Loucy (cell line): ENCODE data around the gene EHBP1L1.
A peak's percentile ranks its signal among the peaks of the same experiment; 100 is the strongest.
"Not testable (repeated sequence)": the region's sequence is repeated elsewhere in the genome, so short reads cannot be mapped to it uniquely, and the experiment has no call there.

Experiments used
- H2AFZ ChIP-seq: fragments of 200-600 bp; sonication (generic); 2 replicates; pipeline ENCODE4 v1.6.0; 2016; ENCODE audit warnings: antibody characterized with exemption, mild to moderate bottlenecking, low read length, moderate library complexity
- H3F3A ChIP-seq: fragments of 200-600 bp; 2 replicates; pipeline ENCODE4 v1.6.0; 2016; ENCODE audit warnings: antibody characterized with exemption, low read depth, mild to moderate bottlenecking
- H3K27me3 ChIP-seq: fragments of 200-600 bp; sonication (generic); 2 replicates; pipeline ENCODE4 v1.6.1; 2014; ENCODE audit warnings: low read length, mild to moderate bottlenecking; ENCODE audit not compliant: insufficient read depth, poor library complexity, severe bottlenecking
- H3K36me3 ChIP-seq: fragments of 200-600 bp; sonication (generic); 2 replicates; pipeline ENCODE4 v1.6.1; 2016; ENCODE audit warnings: low read length; ENCODE audit not compliant: insufficient read depth
- H3K4me1 ChIP-seq: fragments of 200-600 bp; sonication (generic); 2 replicates; pipeline ENCODE4 v1.5.1; 2014; ENCODE audit warnings: low read length, mild to moderate bottlenecking; ENCODE audit not compliant: insufficient read depth, poor library complexity, severe bottlenecking
- H3K4me2 ChIP-seq: fragments of 200-600 bp; sonication (generic); 2 replicates; pipeline ENCODE4 v1.6.0; 2014; ENCODE audit warnings: antibody characterized with exemption, low read length, low read depth, mild to moderate bottlenecking; ENCODE audit not compliant: poor library complexity, severe bottlenecking
- H3K4me3 ChIP-seq: fragments of 200-600 bp; sonication (generic); 2 replicates; pipeline ENCODE4 v1.5.1; 2014; ENCODE audit warnings: low read length, mild to moderate bottlenecking, mixed read lengths; ENCODE audit not compliant: poor library complexity, severe bottlenecking
- H3K79me2 ChIP-seq: fragments of 200-600 bp; sonication (generic); 2 replicates; pipeline ENCODE4 v1.6.1; 2014; ENCODE audit warnings: low read length; ENCODE audit not compliant: insufficient read depth
- H3K9ac ChIP-seq: fragments of 200-600 bp; sonication (generic); 2 replicates; pipeline ENCODE4 v1.6.0; 2014; ENCODE audit warnings: mild to moderate bottlenecking, low read depth, low read length, moderate library complexity; ENCODE audit not compliant: poor library complexity, severe bottlenecking
- H3K9me2 ChIP-seq: fragments of 200-600 bp; sonication (generic); replicated peaks from 2 replicates; pipeline ENCODE4 v1.6.1; 2016; ENCODE audit warnings: low read depth, low read length, mixed read lengths
- H3K9me3 ChIP-seq: fragments of 200-600 bp; sonication (generic); 2 replicates; pipeline ENCODE4 v1.6.1; 2014; ENCODE audit warnings: mild to moderate bottlenecking, antibody characterized with exemption, low read length, low read depth; ENCODE audit not compliant: insufficient read depth
- H4K20me1 ChIP-seq: fragments of 200-600 bp; sonication (generic); 2 replicates; pipeline ENCODE4 v1.6.0; 2014; ENCODE audit warnings: antibody characterized with exemption, low read length, mild to moderate bottlenecking; ENCODE audit not compliant: insufficient read depth, poor library complexity, severe bottlenecking
- CTCF ChIP-seq: fragments of 200-600 bp; sonication (generic); conservative IDR thresholded peaks from 2 replicates; pipeline ENCODE4 v1.5.1; 2014; ENCODE audit warnings: mild to moderate bottlenecking, antibody characterized with exemption, low read length
- EZH2phosphoT487 ChIP-seq: fragments of 200-600 bp; IDR thresholded peaks from 2 replicates; pipeline ENCODE4 v1.6.1; 2018; ENCODE audit warnings: antibody characterized with exemption, mild to moderate bottlenecking, moderate library complexity, borderline replicate concordance

The EHBP1L1 gene

DNA sequence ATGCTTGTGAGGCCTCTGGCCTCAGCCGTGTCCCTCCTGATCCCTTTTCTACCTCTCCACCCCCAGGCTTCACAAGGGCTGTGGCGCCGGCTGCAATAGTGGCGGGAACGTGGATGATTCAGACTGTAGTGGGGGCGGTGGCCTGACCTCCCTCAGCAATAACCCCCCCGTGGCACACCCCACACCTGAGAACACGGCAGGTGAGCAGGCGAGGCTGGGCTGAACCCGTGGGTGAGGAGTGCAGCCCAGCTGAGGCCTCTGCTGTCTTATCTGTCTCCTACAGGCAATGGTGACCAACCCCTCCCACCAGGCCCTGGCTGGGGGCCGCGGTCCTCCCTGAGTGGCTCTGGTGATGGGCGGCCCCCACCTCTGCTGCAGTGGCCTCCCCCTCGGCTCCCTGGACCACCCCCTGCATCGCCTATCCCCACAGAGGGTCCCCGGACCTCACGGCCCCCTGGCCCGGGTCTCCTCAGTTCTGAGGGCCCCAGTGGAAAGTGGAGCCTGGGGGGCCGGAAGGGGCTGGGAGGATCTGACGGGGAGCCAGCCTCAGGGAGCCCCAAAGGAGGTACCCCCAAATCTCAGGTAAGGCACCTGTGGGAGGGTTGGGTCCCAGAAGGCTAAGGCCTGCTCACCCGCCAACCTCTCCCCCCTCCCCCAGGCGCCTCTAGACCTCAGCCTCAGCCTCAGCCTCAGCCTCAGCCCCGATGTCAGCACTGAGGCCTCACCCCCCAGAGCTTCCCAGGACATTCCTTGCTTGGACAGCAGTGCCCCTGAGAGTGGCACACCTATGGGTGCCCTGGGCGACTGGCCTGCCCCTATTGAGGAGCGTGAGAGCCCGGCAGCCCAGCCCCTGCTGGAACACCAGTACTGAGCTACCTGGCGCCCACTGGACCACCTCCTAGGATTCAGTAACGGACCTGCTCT lies 60.5 kb downstream of the EHBP1L1 start:
- Histone ChIP-seq H3K27me3 (no peaks in the 10 kb centered on the region), H2AFZ (no peak overlapping the region), H3K4me1 (peaks cover 37% of the 10 kb centered on the region), H3K4me3 (no peak overlapping the region), H3K79me2 (peaks cover 7% of the 10 kb centered on the region; the same call in 1 of the 2 replicates), H3F3A (no peaks in the 10 kb centered on the region), H3K9me3 (no peaks in the 10 kb centered on the region), H4K20me1 (no peaks in the 10 kb centered on the region), H3K36me3 (peaks cover 28% of the 10 kb centered on the region; the same call in 1 of the 2 replicates), H3K9me2 (no peaks in the 10 kb centered on the region), H3K4me2 (no peak overlapping the region), H3K9ac (no peak overlapping the region)
- TF ChIP-seq EZH2phosphoT487, result no peak
- TF ChIP-seq CTCF, result no peak

DNA sequence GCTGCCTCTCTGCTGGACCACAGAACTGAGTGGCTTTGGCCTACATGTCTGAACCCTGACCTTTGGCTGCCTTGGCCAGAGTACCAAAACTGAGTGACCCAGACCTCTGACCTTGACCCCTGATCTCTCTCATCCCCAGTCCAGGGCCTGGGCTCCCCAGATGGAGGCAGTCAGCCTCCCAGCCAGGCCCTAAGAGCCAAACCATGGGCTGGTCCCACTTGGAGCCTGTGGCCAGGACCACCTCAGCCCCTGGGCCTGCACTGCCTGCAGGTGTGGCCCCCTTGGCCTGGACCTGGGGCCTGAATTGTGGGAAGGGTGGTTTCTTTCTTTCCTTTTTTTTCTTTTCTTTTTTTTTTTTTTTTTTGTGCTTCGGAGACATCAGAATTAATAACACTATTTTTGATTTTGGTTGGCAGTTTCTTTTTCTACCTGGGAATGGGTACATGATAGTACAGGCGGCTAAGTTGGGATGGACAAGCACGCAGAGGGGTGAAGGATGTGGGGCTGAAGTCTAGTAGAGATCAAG lies 61.2 kb downstream of the EHBP1L1 start:
- no peaks in the 10 kb centered on the region for H3K9me2 ChIP-seq
- H3K4me2 ChIP-seq, result peak overlapping the region; percentile 80
- no peaks in the 10 kb centered on the region for H3K27me3 ChIP-seq
- peak overlapping the region; percentile 76 for H3K9ac ChIP-seq
- H3K79me2 ChIP-seq, result peaks cover 15% of the 10 kb centered on the region; the same call in 1 of the 2 replicates
- H3K36me3 ChIP-seq, result peaks cover 28% of the 10 kb centered on the region; the same call in 1 of the 2 replicates
- no peak overlapping the region for H2AFZ ChIP-seq
- H3K4me3 ChIP-seq, result peak overlapping the region; percentile 83
- H4K20me1 ChIP-seq, result no peaks in the 10 kb centered on the region
- peaks cover 37% of the 10 kb centered on the region for H3K4me1 ChIP-seq
- no peak for TF ChIP-seq EZH2phosphoT487
- no peak for TF ChIP-seq CTCF
- H3K9me3 ChIP-seq, result no peaks in the 10 kb centered on the region
- H3F3A ChIP-seq, result no peaks in the 10 kb centered on the region

- no peaks in the 10 kb centered on the region for H3K27me3 ChIP-seq
- no peaks in the 10 kb centered on the region for H3K9me2 ChIP-seq
- peak within 1 kb of the TSS; percentile 50; the same call in 1 of the 2 replicates for H2AFZ ChIP-seq
- peaks cover 37% of the 10 kb centered on the region for H3K4me1 ChIP-seq
- no peaks in the 10 kb centered on the region for H4K20me1 ChIP-seq
- H3K9me3 ChIP-seq, result no peaks in the 10 kb centered on the region
- H3K79me2 ChIP-seq, result peaks cover 20% of the 10 kb centered on the region; the same call in 1 of the 2 replicates
- no peak for TF ChIP-seq EZH2phosphoT487
- peak; percentile 19; the same call in 1 of the 2 replicates for TF ChIP-seq CTCF
- peak within 1 kb of the TSS; percentile 76 for H3K9ac ChIP-seq
- H3F3A ChIP-seq, result no peaks in the 10 kb centered on the region
- H3K4me2 ChIP-seq, result peak within 1 kb of the TSS; percentile 80
- peaks cover 28% of the 10 kb centered on the region; the same call in 1 of the 2 replicates for H3K36me3 ChIP-seq
- peak within 1 kb of the TSS; percentile 83 for H3K4me3 ChIP-seq
Measured at GRCh38 chr11:65637794-65638419, 62.1 kb downstream of the EHBP1L1 start, which contains the start of gene SIPA1. Gene SIPA1 (plus strand): TSS chr11:65638101. CDS start chr11:65640922, 2,821 bp downstream.

- Histone ChIP-seq H3K36me3 (peaks cover 27% of the 10 kb centered on the region; the same call in 1 of the 2 replicates), H3K4me2 (peak overlapping the region; percentile 80), H3K9ac (peak overlapping the region; percentile 74), H3K4me3 (peak overlapping the region; percentile 83), H3K4me1 (peaks cover 29% of the 10 kb centered on the region), H3K79me2 (peaks cover 20% of the 10 kb centered on the region; the same call in 1 of the 2 replicates)
- not testable (repeated sequence) for H3K27me3 ChIP-seq, H3F3A ChIP-seq, H4K20me1 ChIP-seq, H2AFZ ChIP-seq, H3K9me2 ChIP-seq, H3K9me3 ChIP-seq
Measured at GRCh38 chr11:65639228-65639597, 63.4 kb downstream of the EHBP1L1 start.
